AG04450 (cell line): ENCODE results near the gene GALNT2. TPM values are rescaled to one million over a fixed set of nuclear protein-coding genes. Genes with fewer than 3 reads are reported as not detected.

Experiments used
- CTCF ChIA-PET: fragments of 300-600, 350-600 bp; formaldehyde crosslinking; extraction: SDS; loops from one replicate; lab custom pipeline; 2022; ENCODE audit warnings: antibody characterized with exemption, inconsistent platforms; lab: Charles Lee
- POLR2A ChIA-PET: fragments of 350-600 bp; formaldehyde crosslinking; extraction: SDS; loops from one replicate; lab custom pipeline; 2021; ENCODE audit warnings: antibody characterized with exemption, inconsistent platforms; lab: Yijun Ruan, JAX
- DNase-seq: peaks from one replicate; pipeline ENCODE4 v3.0.0-alpha.2; 2011; ENCODE audit warnings: low read depth, low spot score
- H3K27ac ChIP-seq: one replicate; pipeline ENCODE4 v1.5.1; 2012; ENCODE audit warnings: low read depth, low read length, control low read depth
- H3K27me3 ChIP-seq: one replicate; pipeline ENCODE4 v1.6.0; 2012; ENCODE audit warnings: low read length; ENCODE audit not compliant: control insufficient read depth, insufficient read depth
- H3K4me3 ChIP-seq: 2 replicates; pipeline ENCODE4 v1.5.1; 2011; ENCODE audit warnings: mild to moderate bottlenecking, low read depth, low read length, control low read depth
- H3K9me3 ChIP-seq: 2 replicates; pipeline ENCODE4 v1.5.1; 2012; ENCODE audit warnings: low read length; ENCODE audit not compliant: control insufficient read depth, insufficient read depth
- polyA plus RNA-seq: library from polyadenylated mRNA; depleted of rRNA; stranded (reverse); fragments of >200 nt; gene quantifications from 2 replicates; pipeline ENCODE4 v1.2.3, GENCODE V29; 2011
- TF ChIP-seq, protein P1 (sequence below): IDR thresholded peaks from 2 replicates; pipeline ENCODE4 v1.5.1; 2011; ENCODE audit warnings: low read depth, low read length, control low read depth, inconsistent platforms

Gene GALNT2
- polyA plus RNA-seq, 1 experiment = 121 TPM

DNA sequence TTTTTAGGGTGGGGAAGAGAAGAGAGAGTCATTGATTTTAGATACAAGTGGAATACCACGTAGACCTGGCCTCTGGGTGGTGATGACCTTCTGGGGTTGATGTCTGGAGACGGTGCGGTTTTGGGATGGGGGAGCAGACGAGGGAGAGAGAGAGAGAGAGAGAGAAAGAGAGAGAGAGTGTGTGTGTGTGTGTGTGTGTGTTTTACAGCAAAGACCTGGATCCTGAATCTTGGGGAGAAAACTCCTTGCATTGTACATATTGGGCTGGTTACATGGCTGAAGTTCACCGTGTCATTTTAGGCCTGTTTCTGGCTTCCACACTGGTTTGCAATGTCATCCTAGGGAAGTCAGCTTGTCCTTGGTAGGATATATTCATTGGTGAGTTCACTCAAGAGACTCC lies 89.0 kb downstream of the GALNT2 start:
- CTCF ChIA-PET = interaction anchor here (0.7 kb wide), 1 partner anchor 495 kb away, joined by 3 read pairs; no protein-coding TSS in a partner anchor
- POLR2A ChIA-PET = no interaction called here
- no peak for DNase-seq
- TF ChIP-seq, protein P1, sequence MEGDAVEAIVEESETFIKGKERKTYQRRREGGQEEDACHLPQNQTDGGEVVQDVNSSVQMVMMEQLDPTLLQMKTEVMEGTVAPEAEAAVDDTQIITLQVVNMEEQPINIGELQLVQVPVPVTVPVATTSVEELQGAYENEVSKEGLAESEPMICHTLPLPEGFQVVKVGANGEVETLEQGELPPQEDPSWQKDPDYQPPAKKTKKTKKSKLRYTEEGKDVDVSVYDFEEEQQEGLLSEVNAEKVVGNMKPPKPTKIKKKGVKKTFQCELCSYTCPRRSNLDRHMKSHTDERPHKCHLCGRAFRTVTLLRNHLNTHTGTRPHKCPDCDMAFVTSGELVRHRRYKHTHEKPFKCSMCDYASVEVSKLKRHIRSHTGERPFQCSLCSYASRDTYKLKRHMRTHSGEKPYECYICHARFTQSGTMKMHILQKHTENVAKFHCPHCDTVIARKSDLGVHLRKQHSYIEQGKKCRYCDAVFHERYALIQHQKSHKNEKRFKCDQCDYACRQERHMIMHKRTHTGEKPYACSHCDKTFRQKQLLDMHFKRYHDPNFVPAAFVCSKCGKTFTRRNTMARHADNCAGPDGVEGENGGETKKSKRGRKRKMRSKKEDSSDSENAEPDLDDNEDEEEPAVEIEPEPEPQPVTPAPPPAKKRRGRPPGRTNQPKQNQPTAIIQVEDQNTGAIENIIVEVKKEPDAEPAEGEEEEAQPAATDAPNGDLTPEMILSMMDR = no peak
- Histone ChIP-seq H3K27ac (no peak overlapping the region), H3K9me3 (no peaks in the 10 kb centered on the region; the same call in 1 of the 2 replicates), H3K4me3 (no peak overlapping the region), H3K27me3 (no peaks in the 10 kb centered on the region)

DNA sequence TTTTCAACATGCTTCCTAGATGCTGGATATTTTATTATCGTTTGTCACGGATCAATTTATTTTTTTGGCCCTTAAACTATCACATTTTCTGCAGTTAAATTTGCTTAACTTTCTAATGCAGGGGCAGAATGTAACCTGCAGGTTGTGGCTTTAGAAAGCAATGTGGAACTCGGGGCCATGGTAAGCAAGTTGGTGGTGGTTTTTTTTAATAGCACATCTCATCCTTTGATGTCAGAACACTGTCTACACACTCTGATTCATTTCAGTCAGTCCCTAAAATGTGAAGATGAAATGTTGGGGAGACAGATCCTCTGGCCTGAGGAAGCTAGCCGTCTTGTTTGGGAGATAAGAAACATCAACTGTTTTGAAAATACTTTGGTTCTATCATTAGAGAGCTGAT lies 89.5 kb downstream of the GALNT2 start:
- POLR2A ChIA-PET = no interaction called here
- DNase-seq = no peak
- CTCF ChIA-PET = no interaction called here
- Histone ChIP-seq H3K27me3 (no peaks in the 10 kb centered on the region), H3K4me3 (no peak overlapping the region), H3K9me3 (no peaks in the 10 kb centered on the region; the same call in 1 of the 2 replicates), H3K27ac (no peak overlapping the region)
- TF ChIP-seq, protein P1 = no peak

- no peak overlapping the region for H3K4me3 ChIP-seq
- ChIA-PET CTCF (no interaction called here), POLR2A (no interaction called here)
- TF ChIP-seq, protein P1 = no peak
- H3K9me3 ChIP-seq = no peaks in the 10 kb centered on the region; the same call in 1 of the 2 replicates
- no peaks in the 10 kb centered on the region for H3K27me3 ChIP-seq
- DNase-seq = no peak
- no peak overlapping the region for H3K27ac ChIP-seq
Observed at GRCh38 chr1:230157420-230158390, 90.7 kb downstream of the GALNT2 start.

GRCh38 chr1:230158415-230159291 lies 91.6 kb downstream of the GALNT2 start:
- H3K27me3 ChIP-seq = no peaks in the 10 kb centered on the region
- ChIA-PET CTCF (interaction anchor here (0.7 kb wide), 1 partner anchor 1131 kb away, joined by 3 read pairs; no protein-coding TSS in a partner anchor), POLR2A (no interaction called here)
- TF ChIP-seq, protein P1 = no peak
- H3K4me3 ChIP-seq = no peak overlapping the region
- peak overlapping the region; percentile 25 for H3K27ac ChIP-seq
- no peak for DNase-seq
- no peaks in the 10 kb centered on the region; the same call in 1 of the 2 replicates for H3K9me3 ChIP-seq
